ENCODE measurements around the gene NF1.

- TF ChIP-seq CTCF (IDR thresholded peaks at IDR 0.05; ENCODE audit: low read depth, low read length), result no peak
- TF ChIP-seq EZH2phosphoT487 (IDR thresholded peaks at IDR 0.05; ENCODE audit: low read depth), result no peak
These were observed 254.7 kb downstream of the NF1 start for GRCh38 chr17:31349454-31349853.

Measured in OCI-LY3 (cell line).